GM21576 (cell line): ENCODE data around the gene CASP7.

Experiments used
- ATAC-seq: cut with Tn5 transposase; IDR thresholded peaks from one replicate; pipeline ENCODE4 v1.9.1; 2021; ENCODE audit warnings: mild to moderate bottlenecking, moderate library complexity; ENCODE audit not compliant: unreplicated experiment

The CASP7 gene

GRCh38 chr10:113711142-113711541, 31.4 kb downstream of the CASP7 start:
- ATAC-seq = no peak

GRCh38 chr10:113712024-113712423, 32.3 kb downstream of the CASP7 start:
- ATAC-seq = no peak

GRCh38 chr10:113712755-113713639, 33.3 kb downstream of the CASP7 start:
- no peak for ATAC-seq

- ATAC-seq = no peak
These were observed 33.9 kb downstream of the CASP7 start for GRCh38 chr10:113713640-113713982.

- no peak for ATAC-seq
These were observed 36.6 kb downstream of the CASP7 start for GRCh38 chr10:113716109-113716910.

- no peak for ATAC-seq
These were observed 39.5 kb downstream of the CASP7 start for GRCh38 chr10:113718969-113719822.

- no peak for ATAC-seq
These were observed 40.7 kb downstream of the CASP7 start for GRCh38 chr10:113720386-113720785.

- ATAC-seq = no peak
These were observed 52.6 kb downstream of the CASP7 start for GRCh38 chr10:113732160-113732881.

GRCh38 chr10:113732966-113733365, 53.3 kb downstream of the CASP7 start:
- no peak for ATAC-seq

- no peak for ATAC-seq
These were observed 53.9 kb downstream of the CASP7 start for GRCh38 chr10:113733635-113734034.

- ATAC-seq = no peak
These were observed 56.2 kb downstream of the CASP7 start for GRCh38 chr10:113735913-113736312.

GRCh38 chr10:113736576-113736975, 56.9 kb downstream of the CASP7 start:
- no peak for ATAC-seq

GRCh38 chr10:113739031-113739430, 59.3 kb downstream of the CASP7 start:
- ATAC-seq = no peak

- no peak for ATAC-seq
These were observed 59.9 kb downstream of the CASP7 start for GRCh38 chr10:113739577-113739976.

GRCh38 chr10:113740850-113741249, 61.1 kb downstream of the CASP7 start:
- ATAC-seq = no peak

- no peak for ATAC-seq
These were observed 62.8 kb downstream of the CASP7 start for GRCh38 chr10:113742466-113742865.

GRCh38 chr10:113743594-113743993, 63.9 kb downstream of the CASP7 start:
- ATAC-seq = no peak

- no peak for ATAC-seq
These were observed 65.7 kb downstream of the CASP7 start for GRCh38 chr10:113745374-113745773.

- ATAC-seq = no peak
These were observed 66.7 kb downstream of the CASP7 start for GRCh38 chr10:113746217-113746957.
